HCT116 (cell line): Measurements from ENCODE around the gene MRPL9. TPM values are rescaled to one million over a fixed set of nuclear protein-coding genes. Genes with fewer than 3 reads are reported as not detected.

Experiments
- ATAC-seq: fragments of 200-7000 bp; cut with Tn5 transposase; 2 replicates; pipeline ENCODE4 v1.9.1; 2020; ENCODE audit warnings: mild to moderate bottlenecking, moderate library complexity
- BruUV-seq: library from RNA; stranded (reverse); fragments of 400-500 nt; replicated peaks from 2 replicates; lab custom pipeline; 2021; lab: Mats Ljungman, UMichigan
- CTCF ChIA-PET: fragments of 300-600 bp; sonication (Branson Sonifier 250); formaldehyde crosslinking; loops from one replicate; lab custom pipeline; 2021; ENCODE audit warnings: antibody characterized with exemption; lab: Charles Lee
- POLR2A ChIA-PET: fragments of 300-600, 350-600 bp; sonication (Branson Sonifier 250); formaldehyde crosslinking; loops from one replicate; lab custom pipeline; 2021; ENCODE audit warnings: antibody characterized with exemption; lab: Charles Lee
- RAD21 ChIA-PET, 2 experiments: fragments of 300-600 bp; sonication (Branson Sonifier 250); formaldehyde crosslinking; loops; one replicate each; lab custom pipeline; 2023; ENCODE audit warnings: low total read pairs in 2 of 2; ENCODE audit not compliant: uncharacterized antibody in 2 of 2, unreplicated experiment in 2 of 2, low non-redundant PET in 1 of 2; lab: Charles Lee
- DNase-seq: peaks from one replicate; pipeline ENCODE4 v3.0.0-alpha.2; 2010; ENCODE audit warnings: low read depth, low spot score
- H2AFZ ChIP-seq: fragments of 200-600 bp; shearing (Covaris generic), sonication (generic); 2 replicates; pipeline ENCODE4 v1.6.1; 2017; ENCODE audit warnings: low read depth, mixed run types, mixed read lengths, antibody characterized with exemption, low read length; ENCODE audit not compliant: poor library complexity, severe bottlenecking
- H3K27ac ChIP-seq: 2 replicates; pipeline ENCODE4 v1.5.1; 2012; ENCODE audit warnings: low read depth, low read length
- H3K27me3 ChIP-seq: fragments of 200-600 bp; sonication (generic); 2 replicates; pipeline ENCODE4 v1.6.1; 2016; ENCODE audit warnings: mixed run types, low read length, mixed read lengths; ENCODE audit not compliant: insufficient read depth
- H3K36me3 ChIP-seq, 2 experiments: fragments of 200-500 bp in 1 of 2; fragments of 200-600 bp in 1 of 2; sonication (Bioruptor generic) in 1 of 2; sonication (generic) in 1 of 2; 2 replicates each; pipeline versions ENCODE4 v1.5.1 to v1.6.1; 2014 to 2016; ENCODE audit warnings: low read length in 2 of 2, inconsistent platforms in 1 of 2, mixed read lengths in 1 of 2, mixed run types in 1 of 2; ENCODE audit not compliant: insufficient read depth in 2 of 2, control insufficient read depth in 1 of 2
- H3K4me1 ChIP-seq, 2 experiments: fragments of 200-600 bp in 1 of 2; sonication (generic) in 1 of 2; 2 replicates each; pipeline versions ENCODE4 v1.5.1 to v1.6.1; 2012 to 2017; ENCODE audit warnings: low read length in 2 of 2, inconsistent platforms in 1 of 2, mild to moderate bottlenecking in 1 of 2, mixed read lengths in 1 of 2, mixed run types in 1 of 2, moderate library complexity in 1 of 2; ENCODE audit not compliant: insufficient read depth in 2 of 2, control insufficient read depth in 1 of 2
- H3K4me2 ChIP-seq: fragments of 200-600 bp; sonication (generic); 2 replicates; pipeline ENCODE4 v1.6.1; 2017; ENCODE audit warnings: mixed run types, low read length, mixed read lengths
- H3K4me3 ChIP-seq, 2 experiments: fragments of 200-600 bp in 1 of 2; sonication (generic) in 1 of 2; replicated peaks in 1 of 2; 2 replicates each; pipeline ENCODE4 v1.5.1; 2011 to 2016; ENCODE audit warnings: low read length in 2 of 2, control low read depth in 1 of 2, low read depth in 1 of 2, mild to moderate bottlenecking in 1 of 2, mixed read lengths in 1 of 2, mixed run types in 1 of 2
- H3K79me2 ChIP-seq: fragments of 200-600 bp; sonication (generic); 2 replicates; pipeline ENCODE4 v1.6.1; 2017; ENCODE audit warnings: mild to moderate bottlenecking, mixed run types, low read length, moderate library complexity, mixed read lengths; ENCODE audit not compliant: insufficient read depth
- H3K9ac ChIP-seq: fragments of 200-600 bp; sonication (generic); 2 replicates; pipeline ENCODE4 v1.6.1; 2016; ENCODE audit warnings: low read length, mixed read lengths
- H3K9me2 ChIP-seq: fragments of 200-600 bp; sonication (generic), shearing (Covaris generic); 2 replicates; pipeline ENCODE4 v1.6.1; 2017; ENCODE audit warnings: mixed run types, mild to moderate bottlenecking, moderate library complexity; ENCODE audit not compliant: insufficient read depth
- H3K9me3 ChIP-seq, 2 experiments: fragments of 200-500 bp in 1 of 2; fragments of 200-600 bp in 1 of 2; sonication (Bioruptor generic) in 1 of 2; sonication (generic) in 1 of 2; 2 replicates each; pipeline ENCODE4 v1.6.1; 2014 to 2017; ENCODE audit warnings: low read length in 2 of 2, mixed read lengths in 2 of 2, inconsistent platforms in 1 of 2, low read depth in 1 of 2, mild to moderate bottlenecking in 1 of 2, mixed run types in 1 of 2, moderate library complexity in 1 of 2; ENCODE audit not compliant: control insufficient read depth in 1 of 2, insufficient read depth in 1 of 2
- H4K20me1 ChIP-seq: fragments of 200-600 bp; sonication (generic), shearing (Covaris generic); 2 replicates; pipeline ENCODE4 v1.6.1; 2017; ENCODE audit warnings: mixed run types, mild to moderate bottlenecking, moderate library complexity; ENCODE audit not compliant: insufficient read depth
- EZH2 ChIP-seq: fragments of 200-600 bp; sonication (generic); IDR thresholded peaks from 2 replicates; pipeline ENCODE4 v1.6.1; 2017; ENCODE audit warnings: antibody characterized with exemption, mixed run types
- EZH2phosphoT487 ChIP-seq: fragments of 200-600 bp; IDR thresholded peaks from 2 replicates; pipeline ENCODE4 v1.6.1; 2018; ENCODE audit warnings: antibody characterized with exemption, borderline replicate concordance
- FOSL1 ChIP-seq: IDR thresholded peaks from 2 replicates; pipeline ENCODE4 v1.6.1; 2012; ENCODE audit warnings: low read depth
- RAD21 ChIP-seq: IDR thresholded peaks from 2 replicates; pipeline ENCODE4 v1.6.1; 2012; ENCODE audit warnings: low read depth, mild to moderate bottlenecking
- ZNF274 ChIP-seq: fragments of 200-500 bp; sonication (Bioruptor generic); IDR thresholded peaks from 2 replicates; pipeline ENCODE4 v1.6.1; 2014; ENCODE audit warnings: mild to moderate bottlenecking, low read depth, low read length, inconsistent platforms
- intact Hi-C: fragments of 100-400 bp; cut with micrococcal nuclease; formaldehyde crosslinking; loops from 2 replicates; pipeline ENCODE4 v1.10.0; 2022
- total RNA-seq: library from RNA; stranded (reverse); gene quantifications from one replicate; pipeline ENCODE4 v1.2.1, GENCODE V29; 2021; ENCODE audit not compliant: unreplicated experiment
- TF ChIP-seq, protein P1 (sequence below), 3 experiments: fragments of 200-600 bp in 1 of 3; sonication (generic) in 1 of 3; IDR thresholded peaks in 2 of 3; conservative IDR thresholded peaks in 1 of 3; 2 replicates each; pipeline ENCODE4 v1.5.1; 2012 to 2017; ENCODE audit warnings: low read depth in 2 of 3, low read length in 2 of 3, antibody characterized with exemption in 1 of 3, borderline replicate concordance in 1 of 3, control low read depth in 1 of 3, mild to moderate bottlenecking in 1 of 3, mixed read lengths in 1 of 3, mixed run types in 1 of 3, moderate library complexity in 1 of 3; ENCODE audit not compliant: insufficient read depth in 1 of 3
- TF ChIP-seq, protein P2 (sequence below): IDR thresholded peaks from 2 replicates; pipeline ENCODE4 v1.6.1; 2012
- TF ChIP-seq, protein P3 (sequence below): IDR thresholded peaks from 2 replicates; pipeline ENCODE4 v1.6.1; 2012; ENCODE audit warnings: low read depth

The MRPL9 gene
- total RNA-seq, 1 experiment from 2014 or later = 94.5 TPM

DNA sequence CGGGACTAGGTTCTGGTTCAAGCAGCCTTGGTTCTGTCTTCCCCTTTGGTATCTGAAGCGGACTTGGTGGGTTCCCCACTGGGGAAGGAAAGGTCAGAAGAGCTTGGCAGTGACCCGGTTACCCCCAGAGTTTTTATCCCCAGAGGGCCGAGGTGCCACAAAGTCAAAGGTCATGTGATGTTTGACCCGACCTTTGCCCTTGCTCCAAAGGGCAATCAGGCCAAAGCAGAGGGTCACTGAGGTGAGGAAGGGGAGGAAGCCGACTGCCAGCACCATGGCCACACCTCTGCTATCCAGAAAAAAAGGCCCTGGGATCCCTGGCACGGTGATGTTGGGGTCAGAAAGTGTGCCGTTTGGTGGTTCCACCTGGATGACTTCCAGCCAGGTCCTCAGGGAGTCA is 37.5 kb upstream of the MRPL9 start:
- no peaks in the 10 kb centered on the region for H3K36me3 ChIP-seq
- H2AFZ ChIP-seq = no peak overlapping the region
- ChIA-PET CTCF (no interaction called here), RAD21 (no interaction called here), POLR2A (no interaction called here)
- BruUV-seq = no TSS peak
- no peak overlapping the region for H3K9ac ChIP-seq
- peaks cover 47% of the 10 kb centered on the region for H3K27me3 ChIP-seq
- H3K9me3 ChIP-seq = no peaks in the 10 kb centered on the region
- ATAC-seq = no peak
- DNase-seq = no peak
- no peaks in the 10 kb centered on the region for H3K9me2 ChIP-seq
- no peak overlapping the region for H3K4me3 ChIP-seq
- no peaks in the 10 kb centered on the region for H4K20me1 ChIP-seq
- no peaks in the 10 kb centered on the region for H3K4me1 ChIP-seq
- TF ChIP-seq EZH2phosphoT487 (no peak), RAD21 (no peak), FOSL1 (no peak)
- TF ChIP-seq, protein P1, sequence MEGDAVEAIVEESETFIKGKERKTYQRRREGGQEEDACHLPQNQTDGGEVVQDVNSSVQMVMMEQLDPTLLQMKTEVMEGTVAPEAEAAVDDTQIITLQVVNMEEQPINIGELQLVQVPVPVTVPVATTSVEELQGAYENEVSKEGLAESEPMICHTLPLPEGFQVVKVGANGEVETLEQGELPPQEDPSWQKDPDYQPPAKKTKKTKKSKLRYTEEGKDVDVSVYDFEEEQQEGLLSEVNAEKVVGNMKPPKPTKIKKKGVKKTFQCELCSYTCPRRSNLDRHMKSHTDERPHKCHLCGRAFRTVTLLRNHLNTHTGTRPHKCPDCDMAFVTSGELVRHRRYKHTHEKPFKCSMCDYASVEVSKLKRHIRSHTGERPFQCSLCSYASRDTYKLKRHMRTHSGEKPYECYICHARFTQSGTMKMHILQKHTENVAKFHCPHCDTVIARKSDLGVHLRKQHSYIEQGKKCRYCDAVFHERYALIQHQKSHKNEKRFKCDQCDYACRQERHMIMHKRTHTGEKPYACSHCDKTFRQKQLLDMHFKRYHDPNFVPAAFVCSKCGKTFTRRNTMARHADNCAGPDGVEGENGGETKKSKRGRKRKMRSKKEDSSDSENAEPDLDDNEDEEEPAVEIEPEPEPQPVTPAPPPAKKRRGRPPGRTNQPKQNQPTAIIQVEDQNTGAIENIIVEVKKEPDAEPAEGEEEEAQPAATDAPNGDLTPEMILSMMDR (IDR thresholded peaks at IDR 0.05 in 2 of 3, conservative IDR thresholded peaks at IDR 0.05 in 1 of 3; ENCODE audit: borderline replicate concordance in 1 of 3, insufficient read depth in 1 of 3, low read depth in 2 of 3, low read length in 2 of 3) = no peak
- no peak overlapping the region for H3K4me2 ChIP-seq
- intact Hi-C loops = no loop called here
- no peak overlapping the region for H3K27ac ChIP-seq
- H3K79me2 ChIP-seq = no peaks in the 10 kb centered on the region

DNA sequence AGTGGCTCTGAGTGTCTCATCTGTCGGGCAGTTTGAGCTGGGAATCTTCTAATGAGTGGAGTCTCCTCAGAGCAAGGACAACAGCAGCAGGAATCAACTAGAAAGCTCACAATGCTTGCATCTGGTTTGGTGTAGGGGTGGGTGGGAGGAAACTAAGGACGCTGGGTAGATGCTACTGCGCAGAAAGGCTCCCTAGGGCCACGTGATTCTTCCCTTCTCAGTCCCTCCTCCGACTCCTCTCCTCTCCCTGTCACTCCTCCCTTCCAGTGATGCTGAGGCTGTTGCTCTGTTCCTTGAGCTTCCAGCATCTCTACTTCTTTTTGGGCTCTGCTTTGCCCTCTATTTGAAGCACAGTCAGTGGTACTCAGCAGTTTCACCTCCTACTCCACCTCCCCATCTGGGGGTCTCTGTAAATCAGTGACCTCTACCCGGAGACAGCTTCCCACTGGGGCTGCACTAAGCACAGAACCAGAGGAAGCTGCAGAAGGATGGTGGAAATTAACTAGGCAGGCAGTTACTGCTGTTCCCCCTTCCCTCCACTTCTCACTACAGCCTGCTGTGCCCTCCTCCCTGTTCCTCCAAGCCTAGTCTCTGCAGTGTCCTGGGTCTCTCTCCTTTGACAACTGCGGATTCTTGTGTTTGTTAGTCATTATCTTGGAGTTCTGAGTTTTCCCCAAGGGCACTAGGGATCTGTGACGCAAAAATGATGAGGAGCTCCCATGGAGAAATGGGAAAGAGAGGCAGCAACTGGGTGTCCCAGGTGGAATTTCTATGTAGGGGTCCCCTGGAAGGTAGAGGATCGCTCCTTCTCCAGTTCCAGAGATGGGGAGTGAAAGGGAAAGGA is 36.1 kb upstream of the MRPL9 start:
- TF ChIP-seq ZNF274 (no peak), EZH2 (no peak)
- TF ChIP-seq, protein P2, sequence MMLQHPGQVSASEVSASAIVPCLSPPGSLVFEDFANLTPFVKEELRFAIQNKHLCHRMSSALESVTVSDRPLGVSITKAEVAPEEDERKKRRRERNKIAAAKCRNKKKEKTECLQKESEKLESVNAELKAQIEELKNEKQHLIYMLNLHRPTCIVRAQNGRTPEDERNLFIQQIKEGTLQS = no peak
- TF ChIP-seq, protein P3, sequence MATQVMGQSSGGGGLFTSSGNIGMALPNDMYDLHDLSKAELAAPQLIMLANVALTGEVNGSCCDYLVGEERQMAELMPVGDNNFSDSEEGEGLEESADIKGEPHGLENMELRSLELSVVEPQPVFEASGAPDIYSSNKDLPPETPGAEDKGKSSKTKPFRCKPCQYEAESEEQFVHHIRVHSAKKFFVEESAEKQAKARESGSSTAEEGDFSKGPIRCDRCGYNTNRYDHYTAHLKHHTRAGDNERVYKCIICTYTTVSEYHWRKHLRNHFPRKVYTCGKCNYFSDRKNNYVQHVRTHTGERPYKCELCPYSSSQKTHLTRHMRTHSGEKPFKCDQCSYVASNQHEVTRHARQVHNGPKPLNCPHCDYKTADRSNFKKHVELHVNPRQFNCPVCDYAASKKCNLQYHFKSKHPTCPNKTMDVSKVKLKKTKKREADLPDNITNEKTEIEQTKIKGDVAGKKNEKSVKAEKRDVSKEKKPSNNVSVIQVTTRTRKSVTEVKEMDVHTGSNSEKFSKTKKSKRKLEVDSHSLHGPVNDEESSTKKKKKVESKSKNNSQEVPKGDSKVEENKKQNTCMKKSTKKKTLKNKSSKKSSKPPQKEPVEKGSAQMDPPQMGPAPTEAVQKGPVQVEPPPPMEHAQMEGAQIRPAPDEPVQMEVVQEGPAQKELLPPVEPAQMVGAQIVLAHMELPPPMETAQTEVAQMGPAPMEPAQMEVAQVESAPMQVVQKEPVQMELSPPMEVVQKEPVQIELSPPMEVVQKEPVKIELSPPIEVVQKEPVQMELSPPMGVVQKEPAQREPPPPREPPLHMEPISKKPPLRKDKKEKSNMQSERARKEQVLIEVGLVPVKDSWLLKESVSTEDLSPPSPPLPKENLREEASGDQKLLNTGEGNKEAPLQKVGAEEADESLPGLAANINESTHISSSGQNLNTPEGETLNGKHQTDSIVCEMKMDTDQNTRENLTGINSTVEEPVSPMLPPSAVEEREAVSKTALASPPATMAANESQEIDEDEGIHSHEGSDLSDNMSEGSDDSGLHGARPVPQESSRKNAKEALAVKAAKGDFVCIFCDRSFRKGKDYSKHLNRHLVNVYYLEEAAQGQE = no peak
- Histone ChIP-seq H3K27me3 (peaks cover 37% of the 10 kb centered on the region), H3K9me3 (no peaks in the 10 kb centered on the region), H3K4me3 (no peak overlapping the region), H3K9ac (no peak overlapping the region), H3K4me2 (no peak overlapping the region), H3K79me2 (no peaks in the 10 kb centered on the region), H3K4me1 (no peaks in the 10 kb centered on the region), H3K36me3 (no peaks in the 10 kb centered on the region), H3K9me2 (no peaks in the 10 kb centered on the region), H2AFZ (no peak overlapping the region), H3K27ac (no peak overlapping the region), H4K20me1 (no peaks in the 10 kb centered on the region)
- intact Hi-C loops = no loop called here
- BruUV-seq = no TSS peak
- DNase-seq (no peak), ATAC-seq (no peak)
- ChIA-PET CTCF (no interaction called here), POLR2A (no interaction called here), RAD21 (no interaction called here)
